ENCODE data around the gene JARID2.

- no peak for TF ChIP-seq CTCF (IDR thresholded peaks at IDR 0.05)
- TF ChIP-seq POLR2A (IDR thresholded peaks at IDR 0.05): no peak
These were observed 120.2 kb downstream of the JARID2 start for GRCh38 chr6:15366003-15366535.

All from thyroid gland (tissue), 4 donors.